ENCODE measurements around the gene SCN4B. TPM values are rescaled to one million over a fixed set of nuclear protein-coding genes. Genes with fewer than 3 reads are reported as not detected.

SCN4B gene
- total RNA-seq, 2 experiments from 2014 or later = not detected

- no peak overlapping the region for H3K4me3 Mint-ChIP-seq
- POLR2A ChIA-PET = no interaction called here
- peaks cover 5% of the 10 kb centered on the region for H3K4me1 Mint-ChIP-seq (ENCODE audit: low read depth)
- H3K27me3 Mint-ChIP-seq = peaks cover 4% of the 10 kb centered on the region
- H3K36me3 Mint-ChIP-seq (ENCODE audit: low read depth) = no peaks in the 10 kb centered on the region
- H3K9me3 ChIP-seq (ENCODE audit: control insufficient read depth in 1 of 2, insufficient read depth in 1 of 2, low read length in 2 of 2) = no peaks in the 10 kb centered on the region
- no peaks in the 10 kb centered on the region for H3K36me3 ChIP-seq (ENCODE audit: insufficient read depth, low read length)
- H3K9me3 Mint-ChIP-seq = no peaks in the 10 kb centered on the region
- ATAC-seq (ENCODE audit: poor library complexity) (no peak), DNase-seq (no peak)
- CTCF ChIA-PET = no interaction called here
- H3K4me3 ChIP-seq (ENCODE audit: low read length) = no peak overlapping the region
- peaks cover 8% of the 10 kb centered on the region for H3K4me1 ChIP-seq (ENCODE audit: insufficient read depth, low read length)
- intact Hi-C loops (cut with DNase I, micrococcal nuclease) = no loop called here
- H3K27ac ChIP-seq (ENCODE audit: low read depth in 1 of 2, low read length in 2 of 2) = no peak overlapping the region
- peaks cover 2 to 4% of the 10 kb centered on the region in 2 experiments for H3K27me3 ChIP-seq (ENCODE audit: control insufficient read depth in 1 of 2, insufficient read depth in 2 of 2, low read length in 2 of 2)
- TF ChIP-seq CTCF (IDR thresholded peaks at IDR 0.05) = no peak
- no peak overlapping the region for H3K27ac Mint-ChIP-seq
Observed at GRCh38 chr11:118167906-118168305, 15.3 kb upstream of the SCN4B start.

GRCh38 chr11:118167253-118167652, 14.6 kb upstream of the SCN4B start:
- no peak for ATAC-seq (ENCODE audit: poor library complexity)
- Histone ChIP-seq H3K9me3 (ENCODE audit: control insufficient read depth in 1 of 2, insufficient read depth in 1 of 2, low read length in 2 of 2) (no peaks in the 10 kb centered on the region), H3K4me3 (ENCODE audit: low read length) (no peak overlapping the region), H3K27me3 (ENCODE audit: control insufficient read depth in 1 of 2, insufficient read depth in 2 of 2, low read length in 2 of 2) (peaks cover 2 to 4% of the 10 kb centered on the region in 2 experiments), H3K27ac (ENCODE audit: low read depth in 1 of 2, low read length in 2 of 2) (no peak overlapping the region), H3K36me3 (ENCODE audit: insufficient read depth, low read length) (no peaks in the 10 kb centered on the region), H3K4me1 (ENCODE audit: insufficient read depth, low read length) (peaks cover 8% of the 10 kb centered on the region)
- intact Hi-C loops (cut with DNase I, micrococcal nuclease) = no loop called here
- no peak overlapping the region for H3K4me3 Mint-ChIP-seq
- H3K9me3 Mint-ChIP-seq = no peaks in the 10 kb centered on the region
- H3K4me1 Mint-ChIP-seq (ENCODE audit: low read depth) = peaks cover 5% of the 10 kb centered on the region
- ChIA-PET CTCF (no interaction called here), POLR2A (no interaction called here)
- H3K36me3 Mint-ChIP-seq (ENCODE audit: low read depth) = no peaks in the 10 kb centered on the region
- TF ChIP-seq CTCF (IDR thresholded peaks at IDR 0.05) = no peak
- peaks cover 5% of the 10 kb centered on the region for H3K27me3 Mint-ChIP-seq
- no peak overlapping the region for H3K27ac Mint-ChIP-seq
- no peak for DNase-seq

- Mint-ChIP-seq H3K27ac (no peak overlapping the region), H3K4me1 (ENCODE audit: low read depth) (peaks cover 2% of the 10 kb centered on the region), H3K4me3 (no peak overlapping the region), H3K27me3 (peaks cover 11% of the 10 kb centered on the region), H3K36me3 (ENCODE audit: low read depth) (no peaks in the 10 kb centered on the region), H3K9me3 (no peaks in the 10 kb centered on the region)
- H3K27me3 ChIP-seq (ENCODE audit: control insufficient read depth in 1 of 2, insufficient read depth in 2 of 2, low read length in 2 of 2) = peaks cover 2 to 4% of the 10 kb centered on the region in 2 experiments
- no peaks in the 10 kb centered on the region for H3K36me3 ChIP-seq (ENCODE audit: insufficient read depth, low read length)
- no peak overlapping the region for H3K27ac ChIP-seq (ENCODE audit: low read depth in 1 of 2, low read length in 2 of 2)
- DNase-seq (no peak), ATAC-seq (ENCODE audit: poor library complexity) (no peak)
- H3K4me1 ChIP-seq (ENCODE audit: insufficient read depth, low read length) = peaks cover 5% of the 10 kb centered on the region
- no peaks in the 10 kb centered on the region for H3K9me3 ChIP-seq (ENCODE audit: control insufficient read depth in 1 of 2, insufficient read depth in 1 of 2, low read length in 2 of 2)
- ChIA-PET POLR2A (no interaction called here), CTCF (no interaction called here)
- no peak for TF ChIP-seq CTCF (IDR thresholded peaks at IDR 0.05)
- no peak overlapping the region for H3K4me3 ChIP-seq (ENCODE audit: low read length)
- intact Hi-C loops (cut with DNase I, micrococcal nuclease) = no loop called here
Observed at GRCh38 chr11:118166641-118167040, 14.0 kb upstream of the SCN4B start.
